HepG2 (cell line): ENCODE data around the gene P2RX2. TPM values are rescaled to one million over a fixed set of nuclear protein-coding genes. Genes with fewer than 3 reads are reported as not detected.
A peak's percentile ranks its signal among the peaks of the same experiment; 100 is the strongest.

Source experiments
- ATAC-seq: fragments of 200-7000 bp; cut with Tn5 transposase; 3 replicates; pipeline ENCODE4 v1.9.1; 2020; ENCODE audit warnings: mild to moderate bottlenecking, moderate library complexity
- BruUV-seq: library from RNA; stranded (reverse); fragments of 400-500 nt; replicated peaks from 2 replicates; lab custom pipeline; 2021; lab: Mats Ljungman, UMichigan
- CTCF ChIA-PET: fragments of 300-600 bp; formaldehyde crosslinking; extraction: SDS; loops from one replicate; lab custom pipeline; 2021; ENCODE audit warnings: low total read pairs, inconsistent platforms, low intra/inter-chr PET ratio; lab: Yijun Ruan, JAX
- POLR2A ChIA-PET: fragments of 350-600 bp; sonication (Branson Sonifier 250); formaldehyde crosslinking; loops from one replicate; lab custom pipeline; 2020; ENCODE audit warnings: antibody characterized with exemption, inconsistent platforms; lab: Yijun Ruan, JAX
- DNase-seq: peaks from one replicate; pipeline ENCODE4 v3.0.0-alpha.2; 2015; ENCODE audit warnings: low spot score
- FAIRE-seq: peaks from 3 replicates; lab custom pipeline; 2011; peaks lifted over from hg19 to GRCh38; lab: Jason Lieb, UNC
- H2AFZ ChIP-seq: one replicate; pipeline ENCODE4 v1.6.1; 2011; ENCODE audit warnings: low read length, inconsistent platforms
- H3K27ac ChIP-seq: fragments of 300-600 bp; 3 replicates; pipeline ENCODE4 v1.8.0; 2011; ENCODE audit warnings: mixed run types, mild to moderate bottlenecking, mixed read lengths, low read length, inconsistent platforms; ENCODE audit not compliant: insufficient read depth; ENCODE audit errors: extremely low read length
- H3K27me3 ChIP-seq, 2 experiments: fragments of 200-600 bp in 1 of 2; 2 replicates in 1 of 2; 3 replicates in 1 of 2; pipeline versions ENCODE4 v1.6.0 to v1.8.0; 2011; ENCODE audit warnings: low read length in 2 of 2, mild to moderate bottlenecking in 2 of 2, moderate library complexity in 2 of 2, inconsistent platforms in 1 of 2; ENCODE audit not compliant: insufficient read depth in 2 of 2, control insufficient read depth in 1 of 2
- H3K36me3 ChIP-seq, 2 experiments: fragments of 200-600 bp in 1 of 2; replicated peaks in 1 of 2; 2 replicates in 1 of 2; 3 replicates in 1 of 2; pipeline versions ENCODE4 v1.5.1 to v1.8.0; 2011; ENCODE audit warnings: low read length in 2 of 2, inconsistent platforms in 1 of 2; ENCODE audit not compliant: insufficient read depth in 2 of 2, control insufficient read depth in 1 of 2
- H3K4me1 ChIP-seq: 2 replicates; pipeline ENCODE4 v1.5.1; 2012; ENCODE audit warnings: low read length, inconsistent platforms; ENCODE audit not compliant: insufficient read depth
- H3K4me2 ChIP-seq: 2 replicates; pipeline ENCODE4 v1.6.0; 2011; ENCODE audit warnings: low read depth, low read length, inconsistent platforms
- H3K4me3 ChIP-seq, 3 experiments: fragments of 200-600 bp in 1 of 3; sonication (generic), shearing (Covaris generic) in 1 of 3; replicated peaks in 1 of 3; 2 replicates each; pipeline ENCODE4 v1.5.1; 2011 to 2016; ENCODE audit warnings: low read length in 3 of 3, inconsistent platforms in 2 of 3, low read depth in 2 of 3, mild to moderate bottlenecking in 2 of 3, control low read depth in 1 of 3, mixed read lengths in 1 of 3; ENCODE audit not compliant: insufficient read depth in 1 of 3
- H3K79me2 ChIP-seq: one replicate; pipeline ENCODE4 v1.6.1; 2011; ENCODE audit warnings: low read length, inconsistent platforms; ENCODE audit not compliant: insufficient read depth
- H3K9ac ChIP-seq: 2 replicates; pipeline ENCODE4 v1.6.0; 2011; ENCODE audit warnings: mild to moderate bottlenecking, low read depth, low read length, inconsistent platforms; ENCODE audit not compliant: insufficient read depth
- H3K9me3 ChIP-seq: 2 replicates; pipeline ENCODE4 v1.5.1; 2012; ENCODE audit warnings: mild to moderate bottlenecking, low read length
- H4K20me1 ChIP-seq: 2 replicates; pipeline ENCODE4 v1.6.0; 2011; ENCODE audit warnings: inconsistent platforms, mild to moderate bottlenecking, low read length, moderate library complexity; ENCODE audit not compliant: insufficient read depth
- AGO2 ChIP-seq: fragments of 200-400 bp; formaldehyde crosslinking; optimal IDR thresholded peaks from 2 replicates; pipeline ENCODE3; 2017; ENCODE audit warnings: mild to moderate bottlenecking, low read depth, low read length, moderate library complexity
- ZNF225 ChIP-seq: sonication (generic); formaldehyde crosslinking; IDR thresholded peaks from 2 replicates; pipeline ENCODE4 v1.4.0; 2020; ENCODE audit warnings: mild to moderate bottlenecking, missing genetic modification reagents
- WGBS: methylation state at CpG from one replicate; pipeline ENCODE4 v1.1.6; 2017; ENCODE audit warnings: low lambda C conversion rate; 5-methylcytosine and 5-hydroxymethylcytosine counted together
- in situ Hi-C: cut with HindIII; loops from 2 replicates; pipeline ENCODE4 v1.10.0; 2017; ENCODE audit warnings: low pct_unique_long_range_greater_than_20kb; ENCODE audit not compliant: extremely low pct_ligation_motif_present
- intact Hi-C: fragments of 100-400 bp; cut with micrococcal nuclease; formaldehyde crosslinking; loops from one replicate; pipeline ENCODE4 v1.10.0; 2022; ENCODE audit not compliant: unreplicated experiment
- polyA plus RNA-seq, 8 experiments: library from polyadenylated mRNA; depleted of rRNA in 3 of 8; stranded (reverse) in 7 of 8; unstranded in 1 of 8; fragments of >200 nt; fragmentation: Illumina TruSeq in 4 of 8; extraction: Trizol in 4 of 8; gene quantifications; 2 replicates each; pipeline versions ENCODE4 v1.2.1 to v1.2.3, GENCODE V29; 2011 to 2016; ENCODE audit warnings: low read depth in 4 of 8, missing spikeins in 1 of 8, mixed read lengths in 1 of 8; ENCODE audit not compliant: insufficient read depth in 1 of 8
- total RNA-seq, 5 experiments: library from RNA; depleted of rRNA; stranded (reverse); fragments of >200 nt; fragmentation: Illumina TruSeq; extraction: Trizol; gene quantifications; 2 replicates each; pipeline ENCODE4 v1.2.3, GENCODE V29; 2016; ENCODE audit warnings: low read depth in 1 of 5
- TF ChIP-seq, protein P1 (sequence below): sonication (generic); formaldehyde crosslinking; IDR thresholded peaks from 2 replicates; pipeline ENCODE4 v1.9.0; 2021; ENCODE audit warnings: mild to moderate bottlenecking, missing genetic modification reagents

The P2RX2 gene
- total and polyA plus RNA-seq, 2 of the 13 experiments (the other 11 are each of a cell fraction or from before 2014, with no cell fraction given): not detected

DNA sequence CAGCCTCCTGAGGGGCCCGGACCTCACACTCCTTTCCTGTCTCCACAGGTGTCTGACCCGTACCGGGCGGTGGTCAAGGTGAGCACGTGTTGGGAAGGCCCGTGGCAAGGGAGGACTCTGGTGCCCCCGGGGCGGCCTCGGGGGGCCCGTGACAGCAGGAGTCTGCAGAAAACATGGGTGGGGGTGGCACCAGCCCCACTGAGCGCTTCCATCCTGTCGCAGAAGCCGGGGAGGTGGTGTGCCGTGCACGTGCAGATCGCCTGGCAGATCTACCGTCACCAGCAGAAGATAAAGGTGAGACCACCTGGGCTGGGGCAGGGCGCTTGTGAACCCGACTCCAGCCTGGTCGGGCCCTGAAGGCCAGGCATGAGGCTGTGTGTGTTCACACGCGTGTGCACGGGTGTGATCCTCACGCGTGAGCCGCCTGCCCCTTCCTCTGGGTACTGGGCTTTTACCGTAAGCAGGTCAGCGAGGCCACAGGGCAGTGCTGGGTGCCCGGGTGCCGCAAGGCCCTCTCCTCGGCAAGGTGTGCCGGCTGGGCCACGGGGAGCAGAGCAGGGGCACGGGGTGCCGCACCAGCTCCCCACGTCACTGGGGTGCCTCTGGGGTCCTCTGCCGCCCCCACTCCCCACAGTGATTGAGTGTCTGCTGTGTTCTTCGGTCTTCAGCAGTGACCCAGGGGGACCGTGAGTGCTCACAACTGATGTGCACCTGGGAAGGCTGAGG is 44.1 kb upstream of the P2RX2 start:
- H3K4me3 ChIP-seq: no peak overlapping the region
- H3K9ac ChIP-seq: no peak overlapping the region
- ChIA-PET POLR2A (no interaction called here), CTCF (no interaction called here)
- no peak overlapping the region for H3K27ac ChIP-seq
- intact Hi-C loops: no loop called here
- H3K4me2 ChIP-seq: no peak overlapping the region
- H3K9me3 ChIP-seq: no peaks in the 10 kb centered on the region
- TF ChIP-seq, protein P1, sequence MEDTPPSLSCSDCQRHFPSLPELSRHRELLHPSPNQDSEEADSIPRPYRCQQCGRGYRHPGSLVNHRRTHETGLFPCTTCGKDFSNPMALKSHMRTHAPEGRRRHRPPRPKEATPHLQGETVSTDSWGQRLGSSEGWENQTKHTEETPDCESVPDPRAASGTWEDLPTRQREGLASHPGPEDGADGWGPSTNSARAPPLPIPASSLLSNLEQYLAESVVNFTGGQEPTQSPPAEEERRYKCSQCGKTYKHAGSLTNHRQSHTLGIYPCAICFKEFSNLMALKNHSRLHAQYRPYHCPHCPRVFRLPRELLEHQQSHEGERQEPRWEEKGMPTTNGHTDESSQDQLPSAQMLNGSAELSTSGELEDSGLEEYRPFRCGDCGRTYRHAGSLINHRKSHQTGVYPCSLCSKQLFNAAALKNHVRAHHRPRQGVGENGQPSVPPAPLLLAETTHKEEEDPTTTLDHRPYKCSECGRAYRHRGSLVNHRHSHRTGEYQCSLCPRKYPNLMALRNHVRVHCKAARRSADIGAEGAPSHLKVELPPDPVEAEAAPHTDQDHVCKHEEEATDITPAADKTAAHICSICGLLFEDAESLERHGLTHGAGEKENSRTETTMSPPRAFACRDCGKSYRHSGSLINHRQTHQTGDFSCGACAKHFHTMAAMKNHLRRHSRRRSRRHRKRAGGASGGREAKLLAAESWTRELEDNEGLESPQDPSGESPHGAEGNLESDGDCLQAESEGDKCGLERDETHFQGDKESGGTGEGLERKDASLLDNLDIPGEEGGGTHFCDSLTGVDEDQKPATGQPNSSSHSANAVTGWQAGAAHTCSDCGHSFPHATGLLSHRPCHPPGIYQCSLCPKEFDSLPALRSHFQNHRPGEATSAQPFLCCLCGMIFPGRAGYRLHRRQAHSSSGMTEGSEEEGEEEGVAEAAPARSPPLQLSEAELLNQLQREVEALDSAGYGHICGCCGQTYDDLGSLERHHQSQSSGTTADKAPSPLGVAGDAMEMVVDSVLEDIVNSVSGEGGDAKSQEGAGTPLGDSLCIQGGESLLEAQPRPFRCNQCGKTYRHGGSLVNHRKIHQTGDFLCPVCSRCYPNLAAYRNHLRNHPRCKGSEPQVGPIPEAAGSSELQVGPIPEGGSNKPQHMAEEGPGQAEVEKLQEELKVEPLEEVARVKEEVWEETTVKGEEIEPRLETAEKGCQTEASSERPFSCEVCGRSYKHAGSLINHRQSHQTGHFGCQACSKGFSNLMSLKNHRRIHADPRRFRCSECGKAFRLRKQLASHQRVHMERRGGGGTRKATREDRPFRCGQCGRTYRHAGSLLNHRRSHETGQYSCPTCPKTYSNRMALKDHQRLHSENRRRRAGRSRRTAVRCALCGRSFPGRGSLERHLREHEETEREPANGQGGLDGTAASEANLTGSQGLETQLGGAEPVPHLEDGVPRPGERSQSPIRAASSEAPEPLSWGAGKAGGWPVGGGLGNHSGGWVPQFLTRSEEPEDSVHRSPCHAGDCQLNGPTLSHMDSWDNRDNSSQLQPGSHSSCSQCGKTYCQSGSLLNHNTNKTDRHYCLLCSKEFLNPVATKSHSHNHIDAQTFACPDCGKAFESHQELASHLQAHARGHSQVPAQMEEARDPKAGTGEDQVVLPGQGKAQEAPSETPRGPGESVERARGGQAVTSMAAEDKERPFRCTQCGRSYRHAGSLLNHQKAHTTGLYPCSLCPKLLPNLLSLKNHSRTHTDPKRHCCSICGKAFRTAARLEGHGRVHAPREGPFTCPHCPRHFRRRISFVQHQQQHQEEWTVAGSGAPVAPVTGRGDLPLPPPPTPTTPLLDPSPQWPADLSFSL (CRISPR knock-in tag): no peak
- TF ChIP-seq ZNF225 (CRISPR knock-in tag) (no peak), AGO2 (peak; percentile 38)
- TF ChIP-seq, all 625 proteins: peak for 1
- no peak for FAIRE-seq
- no peak for ATAC-seq
- H3K4me1 ChIP-seq: no peaks in the 10 kb centered on the region
- WGBS: 95% methylated on average over 21 of the region's 39 CpGs
- H3K79me2 ChIP-seq: no peaks in the 10 kb centered on the region
- in situ Hi-C loops: no loop called here
- H3K27me3 ChIP-seq: no peaks in the 10 kb centered on the region
- no TSS peak for BruUV-seq
- H2AFZ ChIP-seq: no peak overlapping the region
- H3K36me3 ChIP-seq: peaks cover 3 to 8% of the 10 kb centered on the region in 2 experiments; a peak in 2 of 5 replicates
- DNase-seq: no peak
- no peaks in the 10 kb centered on the region for H4K20me1 ChIP-seq
